ENCODE results near the gene EMILIN1. TPM values are rescaled to one million over a fixed set of nuclear protein-coding genes. Genes with fewer than 3 reads are reported as not detected.
A peak's percentile ranks its signal among the peaks of the same experiment; 100 is the strongest.

The EMILIN1 gene
- total RNA-seq, 1 donor from 2014 or later: 56.3 TPM

GRCh38 chr2:27042159-27042661 lies 36.2 kb upstream of the EMILIN1 start:
- DNase-seq (no peak), ATAC-seq (no peak)
- no peaks in the 10 kb centered on the region for H3K4me1 ChIP-seq
- no peaks in the 10 kb centered on the region for H3K27me3 ChIP-seq (ENCODE audit: low read depth)
- TF ChIP-seq CTCF (IDR thresholded peaks at IDR 0.05): no peak
- H3K4me3 ChIP-seq: no peak overlapping the region
- intact Hi-C loops (cut with DNase I): no loop called here
- no peak overlapping the region for H3K27ac ChIP-seq
- H3K36me3 ChIP-seq: peaks cover 54% of the 10 kb centered on the region
- no peaks in the 10 kb centered on the region for H3K9me3 ChIP-seq

DNA sequence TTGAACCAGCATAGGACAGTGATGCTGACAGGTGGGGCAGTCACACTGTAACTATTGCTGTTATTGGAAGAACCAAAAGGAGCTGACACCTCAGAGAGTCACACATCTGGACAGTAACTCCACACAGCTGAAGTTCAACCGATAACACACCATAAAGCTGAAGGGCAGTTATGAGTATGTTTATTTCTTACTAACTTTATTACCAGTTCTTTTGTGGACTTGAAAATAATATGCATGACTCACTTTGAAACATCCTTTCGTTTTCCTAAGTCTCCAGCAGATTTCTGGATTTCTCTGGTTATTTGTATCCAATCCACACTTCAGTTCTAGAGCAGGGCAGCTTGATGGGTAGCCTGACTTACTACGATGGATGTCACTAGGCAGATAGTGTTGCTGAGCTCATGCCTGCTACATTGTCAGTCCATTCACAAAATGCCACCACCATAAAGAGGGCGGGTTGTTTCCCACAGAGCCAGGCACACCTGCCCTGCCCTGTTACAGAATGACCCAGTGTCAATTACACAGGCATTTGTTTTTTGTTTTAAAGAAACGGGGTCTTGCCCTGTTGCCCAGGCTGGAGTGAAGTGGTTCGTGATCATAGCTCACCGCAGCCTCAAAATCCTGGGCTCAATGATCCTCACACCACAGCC lies 35.3 kb upstream of the EMILIN1 start:
- DNase-seq (no peak), ATAC-seq (no peak)
- no peaks in the 10 kb centered on the region for H3K4me1 ChIP-seq
- H3K9me3 ChIP-seq: no peaks in the 10 kb centered on the region
- no peaks in the 10 kb centered on the region for H3K27me3 ChIP-seq (ENCODE audit: low read depth)
- intact Hi-C loops (cut with DNase I): no loop called here
- peaks cover 45% of the 10 kb centered on the region for H3K36me3 ChIP-seq
- no peak for TF ChIP-seq CTCF (IDR thresholded peaks at IDR 0.05)
- no peak overlapping the region for H3K27ac ChIP-seq
- H3K4me3 ChIP-seq: no peak overlapping the region

GRCh38 chr2:27049422-27050280 lies 28.8 kb upstream of the EMILIN1 start:
- peaks cover 14% of the 10 kb centered on the region for H3K4me1 ChIP-seq
- DNase-seq (peak; percentile 71), ATAC-seq (peak; percentile 42 to 48)
- no peak for TF ChIP-seq CTCF (IDR thresholded peaks at IDR 0.05)
- peaks cover 11% of the 10 kb centered on the region for H3K36me3 ChIP-seq
- peak overlapping the region; percentile 91 for H3K4me3 ChIP-seq
- intact Hi-C loops (cut with DNase I): no loop called here
- H3K27me3 ChIP-seq (ENCODE audit: low read depth): no peaks in the 10 kb centered on the region
- H3K9me3 ChIP-seq: no peaks in the 10 kb centered on the region
- peak overlapping the region; percentile 85 for H3K27ac ChIP-seq

DNA sequence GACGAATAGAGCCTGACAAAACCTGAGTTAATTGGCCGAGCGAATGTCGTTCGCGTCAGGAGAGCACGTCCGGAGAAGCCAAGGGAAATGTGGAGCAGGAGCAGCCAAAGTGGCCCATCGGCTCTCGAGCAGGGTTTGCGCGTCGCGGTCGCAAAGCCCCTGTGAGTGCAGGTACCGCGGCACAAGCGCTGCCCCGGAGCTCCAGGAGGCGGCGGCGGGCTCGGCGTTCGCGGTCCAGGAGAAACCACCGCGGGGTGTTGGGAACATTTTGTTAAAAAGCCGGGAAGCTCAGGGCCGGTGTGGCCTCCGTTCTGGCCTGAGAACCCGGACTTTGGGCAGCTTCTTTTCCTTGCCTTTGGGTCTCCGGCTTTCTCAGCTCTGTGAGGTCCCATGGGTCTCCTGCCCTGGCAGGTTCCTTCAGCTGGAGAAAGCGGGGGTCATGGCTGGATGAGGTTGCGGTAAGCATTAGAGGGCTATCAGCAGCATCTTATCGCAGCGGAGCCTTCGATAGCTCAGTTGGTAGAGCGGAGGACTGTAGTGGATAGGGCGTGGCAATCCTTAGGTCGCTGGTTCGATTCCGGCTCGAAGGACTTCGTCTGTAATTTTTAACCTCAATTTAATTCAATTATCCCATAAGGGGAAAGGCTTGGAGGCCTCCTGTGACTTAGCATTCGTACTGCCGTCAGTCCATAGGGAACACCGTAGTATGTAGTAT lies 28.0 kb upstream of the EMILIN1 start:
- intact Hi-C loops (cut with DNase I): no loop called here
- H3K27me3 ChIP-seq (ENCODE audit: low read depth): no peaks in the 10 kb centered on the region
- H3K4me1 ChIP-seq: peaks cover 14% of the 10 kb centered on the region
- peak overlapping the region; percentile 85 for H3K27ac ChIP-seq
- H3K9me3 ChIP-seq: no peaks in the 10 kb centered on the region
- peak; percentile 50 for TF ChIP-seq CTCF (IDR thresholded peaks at IDR 0.05)
- ATAC-seq (peak; percentile 89 to 91), DNase-seq (peak; percentile 85)
- H3K36me3 ChIP-seq: peaks cover 19% of the 10 kb centered on the region
- H3K4me3 ChIP-seq: peak overlapping the region; percentile 91
